GM21825 (cell line): ENCODE measurements around the gene OR7G1.
A peak's percentile ranks its signal among the peaks of the same experiment; 100 is the strongest.

Source experiments
- ATAC-seq: cut with Tn5 transposase; IDR thresholded peaks from one replicate; pipeline ENCODE4 v1.9.1; 2021; ENCODE audit warnings: mild to moderate bottlenecking, moderate library complexity; ENCODE audit not compliant: unreplicated experiment

OR7G1 gene, protein sequence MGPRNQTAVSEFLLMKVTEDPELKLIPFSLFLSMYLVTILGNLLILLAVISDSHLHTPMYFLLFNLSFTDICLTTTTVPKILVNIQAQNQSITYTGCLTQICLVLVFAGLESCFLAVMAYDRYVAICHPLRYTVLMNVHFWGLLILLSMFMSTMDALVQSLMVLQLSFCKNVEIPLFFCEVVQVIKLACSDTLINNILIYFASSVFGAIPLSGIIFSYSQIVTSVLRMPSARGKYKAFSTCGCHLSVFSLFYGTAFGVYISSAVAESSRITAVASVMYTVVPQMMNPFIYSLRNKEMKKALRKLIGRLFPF

GRCh38 chr19:9115307-9115813, at the start of gene OR7G1:
TSS of gene OR7G1 (minus strand) at chr19:9115763. CDS start at chr19:9115763, 0 bp downstream.
- no peak for ATAC-seq

DNA sequence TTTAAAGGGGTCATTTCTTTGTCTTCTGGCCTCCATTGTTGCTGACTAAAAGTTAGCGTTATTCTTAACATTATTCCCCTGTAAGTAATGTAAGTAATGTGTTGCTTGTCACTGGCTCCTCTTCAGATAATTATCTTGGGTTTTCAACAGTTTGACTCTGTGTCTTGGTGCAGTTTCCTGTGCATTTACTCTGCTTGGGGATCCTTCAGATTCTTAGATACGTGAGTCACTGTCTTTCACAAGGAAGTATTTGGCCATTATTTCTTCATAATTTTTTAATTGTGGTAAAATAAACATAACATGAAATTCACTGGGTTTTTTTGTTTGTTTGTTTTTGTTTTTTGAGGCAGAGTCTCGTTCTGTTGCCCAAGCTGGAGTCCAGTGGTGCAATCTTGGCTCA, 49.7 kb upstream of the OR7G1 start:
- no peak for ATAC-seq

DNA sequence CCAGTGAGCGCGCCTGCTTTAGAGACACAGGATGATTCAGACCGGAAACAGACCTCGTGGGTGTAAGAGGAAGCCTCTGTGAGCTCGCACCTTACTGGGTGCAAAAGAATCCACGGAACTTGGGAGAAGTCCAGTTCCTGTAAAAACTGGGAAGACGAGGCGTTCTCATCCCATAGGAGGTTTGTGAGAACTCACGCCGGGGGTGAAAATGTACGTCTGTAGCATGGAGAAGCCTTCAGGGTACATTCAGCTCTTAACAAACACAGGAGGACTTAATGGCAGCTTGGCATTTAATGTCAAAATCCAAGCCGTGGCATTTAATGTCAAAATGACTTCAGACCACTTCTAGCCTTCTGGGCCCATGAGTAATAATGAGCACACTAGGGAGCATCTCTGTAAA, 45.9 kb upstream of the OR7G1 start:
- no peak for ATAC-seq

GRCh38 chr19:9159891-9160290, 44.3 kb upstream of the OR7G1 start:
- ATAC-seq = no peak

GRCh38 chr19:9156304-9156703, 40.7 kb upstream of the OR7G1 start:
- no peak for ATAC-seq

DNA sequence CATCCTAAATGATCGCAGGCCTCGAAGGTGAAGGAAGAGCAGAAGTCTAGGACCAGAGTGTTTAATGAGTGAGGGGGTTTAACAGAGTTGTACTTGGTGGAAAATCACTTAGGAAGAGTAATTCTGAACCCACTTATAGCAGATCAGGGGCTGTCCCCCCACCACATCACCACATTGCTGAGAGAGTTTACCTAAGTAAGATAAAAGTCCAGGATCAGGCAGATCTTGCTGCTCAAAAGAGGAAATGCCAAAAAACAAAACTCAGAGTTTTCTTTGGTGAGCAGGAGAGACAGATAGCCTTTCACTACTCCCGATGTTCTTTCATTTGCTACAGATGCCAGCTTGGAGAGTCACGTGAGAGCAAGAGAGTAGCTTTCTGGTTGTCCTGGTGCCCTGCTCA, 40.0 kb upstream of the OR7G1 start:
- no peak for ATAC-seq

GRCh38 chr19:9151367-9151766, 35.8 kb upstream of the OR7G1 start:
- ATAC-seq = no peak

DNA sequence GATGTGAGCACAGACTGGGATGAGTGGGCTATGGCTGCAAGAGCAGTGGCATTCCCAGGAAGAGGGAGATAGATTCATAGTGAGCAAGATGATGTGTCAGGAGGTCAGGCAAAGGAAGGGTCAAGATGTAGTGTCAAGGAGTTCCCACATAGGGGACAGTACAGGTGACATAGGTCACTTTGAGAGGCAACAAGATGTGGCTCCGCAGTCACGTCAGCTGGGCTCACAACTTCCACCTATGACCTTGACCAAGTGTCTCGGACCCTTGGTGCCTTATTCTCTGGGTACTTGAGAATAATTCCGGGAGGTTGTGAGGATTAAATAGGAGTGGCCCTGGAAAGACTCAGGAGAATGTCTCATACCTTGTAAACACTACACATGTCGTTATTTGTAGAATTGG, 35.1 kb upstream of the OR7G1 start:
- no peak for ATAC-seq

GRCh38 chr19:9149997-9150396, 34.4 kb upstream of the OR7G1 start:
- no peak for ATAC-seq

GRCh38 chr19:9148697-9149096, 33.1 kb upstream of the OR7G1 start:
- no peak for ATAC-seq

DNA sequence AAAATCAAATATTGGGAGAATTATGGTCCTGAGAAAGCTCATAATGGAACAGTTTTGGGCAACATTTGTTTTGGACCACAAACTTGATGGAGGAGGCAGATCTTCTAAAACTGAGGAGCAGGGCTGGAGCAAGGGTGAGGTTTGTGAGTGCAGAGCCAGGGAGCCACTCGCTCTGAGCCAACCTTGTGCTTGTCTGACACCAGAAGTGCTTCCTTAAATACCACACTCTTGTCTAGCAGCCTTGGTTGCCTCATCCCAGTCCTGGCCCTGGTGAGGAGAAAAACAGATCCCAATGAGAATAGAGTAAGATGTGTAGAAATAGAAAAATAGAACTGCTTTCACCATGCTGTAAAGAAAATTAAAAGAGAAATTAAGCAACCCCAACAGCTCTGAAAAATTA, 31.3 kb upstream of the OR7G1 start:
- no peak for ATAC-seq

DNA sequence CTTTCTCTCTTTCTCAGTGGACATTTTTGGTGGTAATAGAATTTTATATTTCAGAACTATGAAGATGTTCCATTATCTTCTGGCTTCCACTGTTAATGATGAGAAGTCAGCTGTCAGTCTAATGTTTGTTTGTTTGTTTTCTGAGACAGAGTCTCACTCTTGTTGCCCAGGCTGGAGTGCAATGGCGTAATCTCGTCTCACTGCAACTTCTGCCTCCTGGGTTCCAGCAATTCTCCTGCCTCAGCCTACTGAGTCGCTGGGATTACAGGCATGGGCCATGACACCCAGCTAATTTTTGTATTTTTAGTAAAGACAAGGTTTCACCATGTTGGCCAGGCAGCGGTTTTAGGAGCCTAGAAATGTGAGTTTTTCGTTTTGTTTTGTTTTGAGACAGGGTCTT, 29.4 kb upstream of the OR7G1 start:
- no peak for ATAC-seq

- ATAC-seq = peak; percentile 94
Observed at GRCh38 chr19:9140159-9140874, 24.8 kb upstream of the OR7G1 start, which contains the start of gene ZNF317. TSS of gene ZNF317 (plus strand) at chr19:9140397. CDS start at chr19:9156017, 15,620 bp downstream.

DNA sequence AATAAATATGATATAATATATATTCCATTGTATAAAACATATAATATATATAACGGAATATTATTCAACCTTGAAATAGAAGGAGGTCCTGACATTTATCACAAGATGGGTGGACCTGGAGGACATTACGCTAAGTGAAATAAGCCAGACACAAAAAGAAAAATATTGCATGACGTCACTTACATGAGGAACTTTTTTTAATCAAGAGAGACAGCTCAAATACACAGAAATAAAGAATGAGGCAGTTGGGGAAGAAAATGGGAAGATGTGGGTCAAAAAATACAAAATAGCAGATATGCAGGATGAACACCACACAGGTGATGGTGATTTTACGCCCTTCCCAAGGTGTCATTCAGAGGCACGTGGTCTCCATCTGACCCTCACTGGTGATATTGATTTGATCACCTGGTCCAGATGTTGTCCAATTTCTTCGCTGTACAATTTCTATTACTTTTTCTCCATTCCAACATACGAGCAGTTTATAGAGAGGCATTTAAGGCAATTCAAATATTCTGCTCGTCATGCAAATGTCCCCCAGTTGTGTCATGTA, 24.1 kb upstream of the OR7G1 start:
- no peak for ATAC-seq

- no peak for ATAC-seq
Observed at GRCh38 chr19:9132422-9132821, 16.9 kb upstream of the OR7G1 start.

DNA sequence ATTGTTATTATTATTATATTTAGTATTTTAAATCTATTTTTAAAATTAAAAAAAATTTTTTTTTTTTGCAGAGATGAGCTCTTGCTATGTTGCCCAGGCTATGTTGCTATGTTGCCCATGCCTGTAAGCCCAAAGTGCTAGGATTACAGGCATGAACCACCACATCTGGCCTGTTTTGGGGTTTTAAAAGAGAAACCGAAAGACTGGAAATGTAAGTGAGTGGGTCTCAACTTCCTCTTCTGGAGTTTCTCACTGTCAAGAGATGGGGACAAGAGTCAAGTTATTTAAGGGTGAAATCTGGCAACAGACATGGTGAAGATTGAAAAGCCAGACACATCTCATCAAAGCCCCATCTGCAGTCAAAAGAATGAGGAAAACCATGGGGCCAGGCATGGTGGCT, 15.4 kb upstream of the OR7G1 start:
- no peak for ATAC-seq

- ATAC-seq = no peak
Observed at GRCh38 chr19:9128171-9128570, 12.6 kb upstream of the OR7G1 start.

- ATAC-seq = no peak
Observed at GRCh38 chr19:9126900-9127405, 11.4 kb upstream of the OR7G1 start, which contains the start of gene OR7G3. TSS of gene OR7G3 (minus strand) at chr19:9126950. CDS start at chr19:9126950, 0 bp downstream.

DNA sequence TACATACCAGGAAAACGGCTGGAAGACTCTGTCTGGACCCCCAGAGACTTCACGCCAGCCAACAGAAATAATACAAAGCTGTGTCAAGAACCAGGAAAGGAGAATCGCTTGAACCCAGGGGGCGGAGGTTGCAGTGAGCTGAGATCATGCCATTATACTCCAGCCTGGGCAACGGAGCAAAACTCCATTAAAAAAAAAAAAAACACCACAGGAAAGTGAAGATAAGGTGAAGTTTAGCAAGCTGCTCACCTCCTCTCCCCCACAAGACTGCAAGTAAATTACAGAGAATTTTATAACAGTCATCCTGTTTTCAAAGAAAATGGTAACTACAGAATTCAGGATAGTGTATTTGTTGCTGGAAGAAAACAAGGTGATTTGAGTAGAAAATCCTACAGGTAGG, 984 bp upstream of the OR7G1 start:
- no peak for ATAC-seq

GRCh38 chr19:9109959-9110358, 5.6 kb downstream of the OR7G1 start:
- ATAC-seq = no peak

GRCh38 chr19:9107375-9107774, 8.2 kb downstream of the OR7G1 start, which contains the start of gene OR7G2:
TSS of gene OR7G2 (minus strand) at chr19:9107475. CDS start at chr19:9103243, 4,232 bp downstream.
- no peak for ATAC-seq
